A549 treated with CpdA at 1 μM for 4 hours (cell line): ENCODE measurements around the gene ANAPC5. TPM values are rescaled to one million over a fixed set of nuclear protein-coding genes. Genes with fewer than 3 reads are reported as not detected.

Experiments
- total RNA-seq: library from RNA; stranded (reverse); fragments of 200-300 nt; extraction: Qiagen RNA extraction; gene quantifications from 5 replicates; pipeline ENCODE4 v1.2.3, GENCODE V29; 2022; ENCODE audit warnings: low read depth

Gene ANAPC5, protein sequence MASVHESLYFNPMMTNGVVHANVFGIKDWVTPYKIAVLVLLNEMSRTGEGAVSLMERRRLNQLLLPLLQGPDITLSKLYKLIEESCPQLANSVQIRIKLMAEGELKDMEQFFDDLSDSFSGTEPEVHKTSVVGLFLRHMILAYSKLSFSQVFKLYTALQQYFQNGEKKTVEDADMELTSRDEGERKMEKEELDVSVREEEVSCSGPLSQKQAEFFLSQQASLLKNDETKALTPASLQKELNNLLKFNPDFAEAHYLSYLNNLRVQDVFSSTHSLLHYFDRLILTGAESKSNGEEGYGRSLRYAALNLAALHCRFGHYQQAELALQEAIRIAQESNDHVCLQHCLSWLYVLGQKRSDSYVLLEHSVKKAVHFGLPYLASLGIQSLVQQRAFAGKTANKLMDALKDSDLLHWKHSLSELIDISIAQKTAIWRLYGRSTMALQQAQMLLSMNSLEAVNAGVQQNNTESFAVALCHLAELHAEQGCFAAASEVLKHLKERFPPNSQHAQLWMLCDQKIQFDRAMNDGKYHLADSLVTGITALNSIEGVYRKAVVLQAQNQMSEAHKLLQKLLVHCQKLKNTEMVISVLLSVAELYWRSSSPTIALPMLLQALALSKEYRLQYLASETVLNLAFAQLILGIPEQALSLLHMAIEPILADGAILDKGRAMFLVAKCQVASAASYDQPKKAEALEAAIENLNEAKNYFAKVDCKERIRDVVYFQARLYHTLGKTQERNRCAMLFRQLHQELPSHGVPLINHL
- total RNA-seq, result 88.0 to 98.2 TPM (median 90.1 TPM) in 5 replicates

GRCh38 chr12:121351820-121352681, at the start of gene ANAPC5:
ANAPC5 (minus strand) TSS chr12:121352411; CDS start chr12:121352340, 71 bp downstream.

GRCh38 chr12:121399391-121400331, 47.5 kb upstream of the ANAPC5 start, which contains the start of gene RNF34:
RNF34 (plus strand) TSS chr12:121400118; CDS start chr12:121400213, 95 bp downstream.

GRCh38 chr12:121296618-121297434, 55.4 kb downstream of the ANAPC5 start, which contains the start of gene CAMKK2:
CAMKK2 (minus strand) TSS chr12:121296709; CDS start chr12:121274526, 22,183 bp downstream.

Other genes starting within 250 kb of the ANAPC5 start
- not detected in 5 replicates for gene P2RX7, start 219.5 kb downstream of the ANAPC5 start, total RNA-seq
- gene P2RX4, start 142.3 kb downstream of the ANAPC5 start, total RNA-seq, result 16.4 to 20.8 TPM (median 18.3 TPM) in 5 replicates
- 17.9 to 26.3 TPM (median 25.0 TPM) in 5 replicates for gene CAMKK2, start 55.7 kb downstream of the ANAPC5 start, total RNA-seq
- 34.9 to 39.7 TPM (median 37.6 TPM) in 5 replicates for gene RNF34, start 47.7 kb upstream of the ANAPC5 start, total RNA-seq
- gene KDM2B, start 228.6 kb upstream of the ANAPC5 start, total RNA-seq, result 19.2 to 23.5 TPM (median 22.8 TPM) in 5 replicates